HepG2 (cell line): ENCODE measurements around the gene UNC79. TPM values are rescaled to one million over a fixed set of nuclear protein-coding genes. Genes with fewer than 3 reads are reported as not detected.

Source experiments
- ATAC-seq: fragments of 200-7000 bp; cut with Tn5 transposase; 3 replicates; pipeline ENCODE4 v1.9.1; 2020; ENCODE audit warnings: mild to moderate bottlenecking, moderate library complexity
- BruUV-seq: library from RNA; stranded (reverse); fragments of 400-500 nt; replicated peaks from 2 replicates; lab custom pipeline; 2021; lab: Mats Ljungman, UMichigan
- CTCF ChIA-PET: fragments of 300-600 bp; formaldehyde crosslinking; extraction: SDS; loops from one replicate; lab custom pipeline; 2021; ENCODE audit warnings: low total read pairs, inconsistent platforms, low intra/inter-chr PET ratio; lab: Yijun Ruan, JAX
- POLR2A ChIA-PET: fragments of 350-600 bp; sonication (Branson Sonifier 250); formaldehyde crosslinking; loops from one replicate; lab custom pipeline; 2020; ENCODE audit warnings: antibody characterized with exemption, inconsistent platforms; lab: Yijun Ruan, JAX
- DNase-seq: peaks from one replicate; pipeline ENCODE4 v3.0.0-alpha.2; 2015; ENCODE audit warnings: low spot score
- FAIRE-seq: peaks from 3 replicates; lab custom pipeline; 2011; peaks lifted over from hg19 to GRCh38; lab: Jason Lieb, UNC
- H2AFZ ChIP-seq: one replicate; pipeline ENCODE4 v1.6.1; 2011; ENCODE audit warnings: low read length, inconsistent platforms
- H3K27ac ChIP-seq: fragments of 300-600 bp; 3 replicates; pipeline ENCODE4 v1.8.0; 2011; ENCODE audit warnings: mixed run types, mild to moderate bottlenecking, mixed read lengths, low read length, inconsistent platforms; ENCODE audit not compliant: insufficient read depth; ENCODE audit errors: extremely low read length
- H3K27me3 ChIP-seq, 2 experiments: fragments of 200-600 bp in 1 of 2; 2 replicates in 1 of 2; 3 replicates in 1 of 2; pipeline versions ENCODE4 v1.6.0 to v1.8.0; 2011; ENCODE audit warnings: low read length in 2 of 2, mild to moderate bottlenecking in 2 of 2, moderate library complexity in 2 of 2, inconsistent platforms in 1 of 2; ENCODE audit not compliant: insufficient read depth in 2 of 2, control insufficient read depth in 1 of 2
- H3K36me3 ChIP-seq, 2 experiments: fragments of 200-600 bp in 1 of 2; replicated peaks in 1 of 2; 2 replicates in 1 of 2; 3 replicates in 1 of 2; pipeline versions ENCODE4 v1.5.1 to v1.8.0; 2011; ENCODE audit warnings: low read length in 2 of 2, inconsistent platforms in 1 of 2; ENCODE audit not compliant: insufficient read depth in 2 of 2, control insufficient read depth in 1 of 2
- H3K4me1 ChIP-seq: 2 replicates; pipeline ENCODE4 v1.5.1; 2012; ENCODE audit warnings: low read length, inconsistent platforms; ENCODE audit not compliant: insufficient read depth
- H3K4me2 ChIP-seq: 2 replicates; pipeline ENCODE4 v1.6.0; 2011; ENCODE audit warnings: low read depth, low read length, inconsistent platforms
- H3K4me3 ChIP-seq, 3 experiments: fragments of 200-600 bp in 1 of 3; sonication (generic), shearing (Covaris generic) in 1 of 3; replicated peaks in 1 of 3; 2 replicates each; pipeline ENCODE4 v1.5.1; 2011 to 2016; ENCODE audit warnings: low read length in 3 of 3, inconsistent platforms in 2 of 3, low read depth in 2 of 3, mild to moderate bottlenecking in 2 of 3, control low read depth in 1 of 3, mixed read lengths in 1 of 3; ENCODE audit not compliant: insufficient read depth in 1 of 3
- H3K79me2 ChIP-seq: one replicate; pipeline ENCODE4 v1.6.1; 2011; ENCODE audit warnings: low read length, inconsistent platforms; ENCODE audit not compliant: insufficient read depth
- H3K9ac ChIP-seq: 2 replicates; pipeline ENCODE4 v1.6.0; 2011; ENCODE audit warnings: mild to moderate bottlenecking, low read depth, low read length, inconsistent platforms; ENCODE audit not compliant: insufficient read depth
- H3K9me3 ChIP-seq: 2 replicates; pipeline ENCODE4 v1.5.1; 2012; ENCODE audit warnings: mild to moderate bottlenecking, low read length
- H4K20me1 ChIP-seq: 2 replicates; pipeline ENCODE4 v1.6.0; 2011; ENCODE audit warnings: inconsistent platforms, mild to moderate bottlenecking, low read length, moderate library complexity; ENCODE audit not compliant: insufficient read depth
- CBFB ChIP-seq: sonication (generic); formaldehyde crosslinking; IDR thresholded peaks from 2 replicates; pipeline ENCODE4 v1.4.0; 2020; ENCODE audit warnings: missing genetic modification reagents
- CBX5 ChIP-seq: sonication (generic); formaldehyde crosslinking; IDR thresholded peaks from 2 replicates; pipeline ENCODE4 v1.4.0; 2020; ENCODE audit warnings: missing genetic modification reagents, borderline replicate concordance
- ESRRA ChIP-seq: sonication (generic); formaldehyde crosslinking; IDR thresholded peaks from 2 replicates; pipeline ENCODE4 v1.5.1; 2020; ENCODE audit warnings: mild to moderate bottlenecking, low read depth, missing genetic modification reagents
- KDM1A ChIP-seq: IDR thresholded peaks from 2 replicates; pipeline ENCODE4 v1.6.1; 2016; ENCODE audit warnings: missing compliant biosample characterization
- MIXL1 ChIP-seq: IDR thresholded peaks from 2 replicates; pipeline ENCODE4 v1.6.1; 2016
- ZNF136 ChIP-seq: sonication (generic); formaldehyde crosslinking; IDR thresholded peaks from 2 replicates; pipeline ENCODE4 v1.8.1; 2022; ENCODE audit warnings: low read depth, mild to moderate bottlenecking, moderate library complexity, missing genetic modification reagents
- ZNF326 ChIP-seq: sonication (generic); formaldehyde crosslinking; IDR thresholded peaks from 2 replicates; pipeline ENCODE4 v1.4.0; 2020; ENCODE audit warnings: missing genetic modification reagents, borderline replicate concordance
- ZNF572 ChIP-seq: sonication (generic); formaldehyde crosslinking; IDR thresholded peaks from 2 replicates; pipeline ENCODE4 v1.5.1; 2020; ENCODE audit warnings: mild to moderate bottlenecking, missing genetic modification reagents
- ZNF75D ChIP-seq: sonication (generic); formaldehyde crosslinking; IDR thresholded peaks from 2 replicates; pipeline ENCODE4 v1.8.1; 2023; ENCODE audit warnings: missing genetic modification reagents, mild to moderate bottlenecking, borderline replicate concordance
- WGBS: methylation state at CpG from one replicate; pipeline ENCODE4 v1.1.6; 2017; ENCODE audit warnings: low lambda C conversion rate; 5-methylcytosine and 5-hydroxymethylcytosine counted together
- in situ Hi-C: cut with HindIII; loops from 2 replicates; pipeline ENCODE4 v1.10.0; 2017; ENCODE audit warnings: low pct_unique_long_range_greater_than_20kb; ENCODE audit not compliant: extremely low pct_ligation_motif_present
- intact Hi-C: fragments of 100-400 bp; cut with micrococcal nuclease; formaldehyde crosslinking; loops from one replicate; pipeline ENCODE4 v1.10.0; 2022; ENCODE audit not compliant: unreplicated experiment
- polyA plus RNA-seq, 8 experiments: library from polyadenylated mRNA; depleted of rRNA in 3 of 8; stranded (reverse) in 7 of 8; unstranded in 1 of 8; fragments of >200 nt; fragmentation: Illumina TruSeq in 4 of 8; extraction: Trizol in 4 of 8; gene quantifications; 2 replicates each; pipeline versions ENCODE4 v1.2.1 to v1.2.3, GENCODE V29; 2011 to 2016; ENCODE audit warnings: low read depth in 4 of 8, missing spikeins in 1 of 8, mixed read lengths in 1 of 8; ENCODE audit not compliant: insufficient read depth in 1 of 8
- total RNA-seq, 5 experiments: library from RNA; depleted of rRNA; stranded (reverse); fragments of >200 nt; fragmentation: Illumina TruSeq; extraction: Trizol; gene quantifications; 2 replicates each; pipeline ENCODE4 v1.2.3, GENCODE V29; 2016; ENCODE audit warnings: low read depth in 1 of 5

The UNC79 gene
- total and polyA plus RNA-seq, 2 of the 13 experiments (the other 11 are each of a cell fraction or from before 2014, with no cell fraction given), result under 0.01 TPM; not detected in 1

DNA sequence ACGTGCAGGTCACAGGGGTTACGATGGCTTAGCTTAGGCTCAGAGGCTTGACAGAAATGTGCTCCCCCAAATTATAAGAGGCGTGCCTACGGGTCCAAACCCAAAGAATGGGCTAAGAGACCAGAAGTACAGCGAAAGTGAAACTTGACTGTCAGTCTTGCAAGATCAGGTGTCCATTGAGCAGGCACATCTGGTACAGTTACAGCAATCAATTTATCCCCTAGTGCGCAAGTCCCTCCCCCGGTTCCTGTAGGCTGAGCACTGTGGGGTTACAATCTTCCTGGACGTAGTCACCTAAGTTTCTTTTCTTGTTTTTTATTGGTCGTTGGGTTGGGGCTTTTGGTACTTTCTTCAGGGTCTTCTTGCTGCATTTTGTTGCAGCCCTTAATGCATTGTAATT is 134.2 kb downstream of the UNC79 start:
- H3K36me3 ChIP-seq, result no peaks in the 10 kb centered on the region
- ChIA-PET CTCF (no interaction called here), POLR2A (no interaction called here)
- H3K27me3 ChIP-seq, result peaks cover 0 to 13% of the 10 kb centered on the region in 2 experiments; a peak in 2 of 5 replicates
- intact Hi-C loops (no loop called here), in situ Hi-C loops (no loop called here)
- no peaks in the 10 kb centered on the region for H3K79me2 ChIP-seq
- H3K4me2 ChIP-seq, result no peak overlapping the region
- no peaks in the 10 kb centered on the region for H4K20me1 ChIP-seq
- FAIRE-seq (no peak), DNase-seq (no peak), ATAC-seq (no peak)
- no TSS peak for BruUV-seq
- TF ChIP-seq MIXL1, result no peak
- TF ChIP-seq ZNF326 (CRISPR knock-in tag), result no peak
- no peak for TF ChIP-seq ZNF136 (CRISPR knock-in tag)
- no peak for TF ChIP-seq ESRRA (CRISPR knock-in tag)
- TF ChIP-seq CBFB (CRISPR knock-in tag), result no peak
- H3K9ac ChIP-seq, result no peak overlapping the region
- no peak overlapping the region for H3K27ac ChIP-seq
- no peaks in the 10 kb centered on the region for H3K9me3 ChIP-seq
- H3K4me3 ChIP-seq, result no peak overlapping the region
- H2AFZ ChIP-seq, result no peak overlapping the region
- H3K4me1 ChIP-seq, result no peaks in the 10 kb centered on the region
- 22% methylated on average over 9 of the region's 9 CpGs for WGBS

DNA sequence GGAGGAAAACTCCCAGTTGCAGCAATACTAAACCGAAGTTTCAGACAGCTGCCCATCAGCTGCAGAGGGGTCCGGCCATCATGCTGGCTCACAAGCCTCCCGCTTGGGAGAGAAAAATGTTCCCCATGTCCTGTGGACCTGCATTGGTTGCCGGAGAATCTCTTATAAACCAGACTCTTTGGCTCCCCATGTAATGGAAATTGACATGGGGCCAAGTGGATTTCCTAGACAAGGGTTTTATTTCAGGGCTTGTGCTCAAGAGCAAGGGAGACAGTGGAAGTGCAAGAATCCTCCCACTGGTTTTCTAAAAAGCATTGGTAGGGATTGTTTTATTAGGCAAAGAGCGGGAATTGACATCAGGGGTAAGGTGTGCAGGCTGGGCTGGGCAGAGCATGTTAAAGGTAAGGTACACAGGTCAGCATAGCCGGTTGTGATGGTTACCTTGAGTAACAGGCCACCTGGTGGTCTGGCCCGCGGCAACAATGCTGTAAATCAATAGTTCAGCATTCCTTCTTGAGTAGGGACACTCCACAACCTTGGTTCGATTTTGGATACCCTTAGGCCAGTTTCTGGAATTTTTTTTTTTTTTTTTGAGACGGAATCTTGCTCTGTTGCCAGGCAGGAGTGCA is 135.4 kb downstream of the UNC79 start:
- no peak overlapping the region for H3K4me3 ChIP-seq
- in situ Hi-C loops, result no loop called here
- H4K20me1 ChIP-seq, result no peaks in the 10 kb centered on the region
- H3K4me2 ChIP-seq, result no peak overlapping the region
- no peaks in the 10 kb centered on the region for H3K4me1 ChIP-seq
- H3K36me3 ChIP-seq, result no peaks in the 10 kb centered on the region
- DNase-seq, result no peak
- TF ChIP-seq CBX5 (CRISPR knock-in tag) (no peak), ZNF75D (CRISPR knock-in tag) (no peak), KDM1A (CRISPR knock-in tag) (no peak), ZNF572 (CRISPR knock-in tag) (no peak)
- BruUV-seq, result no TSS peak
- H3K27ac ChIP-seq, result no peak overlapping the region
- 28% methylated on average over 8 of the region's 10 CpGs for WGBS
- H3K9ac ChIP-seq, result no peak overlapping the region
- ChIA-PET POLR2A (no interaction called here), CTCF (no interaction called here)
- intact Hi-C loops, result no loop called here
- peaks cover 0 to 13% of the 10 kb centered on the region in 2 experiments; a peak in 2 of 5 replicates for H3K27me3 ChIP-seq
- no peaks in the 10 kb centered on the region for H3K9me3 ChIP-seq
- H3K79me2 ChIP-seq, result no peaks in the 10 kb centered on the region
- no peak for ATAC-seq
- no peak for FAIRE-seq
- no peak overlapping the region for H2AFZ ChIP-seq
